CD14-positive monocyte (primary cell): Measurements from ENCODE around the gene FOXO6. TPM values are rescaled to one million over a fixed set of nuclear protein-coding genes. Genes with fewer than 3 reads are reported as not detected.

Source experiments
- DNase-seq, 3 donors: peaks; one replicate each; pipeline ENCODE4 v3.0.0-alpha.2; 2011 to 2022
- H2AFZ ChIP-seq: 2 replicates; pipeline ENCODE4 v1.6.0; 2012; ENCODE audit warnings: mild to moderate bottlenecking, low read depth, low read length, inconsistent platforms; ENCODE audit not compliant: insufficient read depth, poor library complexity, severe bottlenecking
- H3K27ac ChIP-seq, 2 donors: 1 replicate in 1 of 2; 2 replicates in 1 of 2; pipeline ENCODE4 v1.5.1; 2012 to 2013; ENCODE audit warnings: low read length in 2 of 2, control low read depth in 1 of 2, inconsistent platforms in 1 of 2, low read depth in 1 of 2, mild to moderate bottlenecking in 1 of 2
- H3K27me3 ChIP-seq, 2 donors: one replicate each; pipeline versions ENCODE4 v1.6.0 to v1.6.1; 2011 to 2013; ENCODE audit warnings: low read length in 2 of 2; ENCODE audit not compliant: control insufficient read depth in 2 of 2, insufficient read depth in 2 of 2
- H3K36me3 ChIP-seq, 2 donors: replicated peaks in 1 of 2; 1 replicate in 1 of 2; 2 replicates in 1 of 2; pipeline versions ENCODE4 v1.5.1 to v1.6.1; 2012 to 2013; ENCODE audit warnings: low read length in 2 of 2, control low read depth in 1 of 2, inconsistent platforms in 1 of 2, mild to moderate bottlenecking in 1 of 2; ENCODE audit not compliant: insufficient read depth in 2 of 2, control insufficient read depth in 1 of 2
- H3K4me1 ChIP-seq, 2 donors: 1 replicate in 1 of 2; 2 replicates in 1 of 2; pipeline versions ENCODE4 v1.5.1 to v1.6.1; 2012 to 2013; ENCODE audit warnings: low read length in 2 of 2, control low read depth in 1 of 2, inconsistent platforms in 1 of 2, mild to moderate bottlenecking in 1 of 2, moderate library complexity in 1 of 2; ENCODE audit not compliant: insufficient read depth in 2 of 2, control insufficient read depth in 1 of 2
- H3K4me2 ChIP-seq: replicated peaks from 2 replicates; pipeline ENCODE3; 2012; ENCODE audit warnings: low read length, moderate library complexity, mild to moderate bottlenecking; ENCODE audit not compliant: poor library complexity, severe bottlenecking; ENCODE audit errors: extremely low read depth
- H3K4me3 ChIP-seq, 3 experiments: fragments of 200-600 bp in 1 of 3; sonication (generic) in 1 of 3; replicated peaks in 1 of 3; 1 replicate in 2 of 3; 2 replicates in 1 of 3; pipeline ENCODE4 v1.5.1; 2011 to 2013; ENCODE audit warnings: low read length in 3 of 3, mild to moderate bottlenecking in 3 of 3, control low read depth in 2 of 3, low read depth in 2 of 3, inconsistent platforms in 1 of 3, moderate library complexity in 1 of 3
- H3K79me2 ChIP-seq: 2 replicates; pipeline ENCODE4 v1.6.0; 2012; ENCODE audit warnings: mild to moderate bottlenecking, control low read depth, inconsistent platforms, low read length, moderate library complexity; ENCODE audit not compliant: insufficient read depth
- H3K9ac ChIP-seq: 2 replicates; pipeline ENCODE4 v1.6.0; 2017; ENCODE audit warnings: low read length, mild to moderate bottlenecking; ENCODE audit not compliant: insufficient read depth, poor library complexity, severe bottlenecking
- H3K9me3 ChIP-seq, 2 donors: replicated peaks in 1 of 2; 1 replicate in 1 of 2; 2 replicates in 1 of 2; pipeline versions ENCODE4 v1.5.1 to v1.6.1; 2012 to 2013; ENCODE audit warnings: low read length in 2 of 2, control low read depth in 1 of 2; ENCODE audit not compliant: control insufficient read depth in 1 of 2, insufficient read depth in 1 of 2
- H4K20me1 ChIP-seq: 2 replicates; pipeline ENCODE4 v1.6.0; 2012; ENCODE audit warnings: mild to moderate bottlenecking, low read length, control low read depth, moderate library complexity; ENCODE audit not compliant: insufficient read depth
- H3K27ac Mint-ChIP-seq, 7 donors: one replicate each; pipeline ENCODE4 v1.8.0; 2020; ENCODE audit warnings: mild to moderate bottlenecking in 7 of 7, mixed read lengths in 7 of 7, moderate library complexity in 6 of 7, inconsistent platforms in 2 of 7
- H3K27me3 Mint-ChIP-seq, 3 donors: one replicate each; pipeline ENCODE4 v1.8.0; 2021 to 2022; ENCODE audit warnings: low read depth in 3 of 3, mild to moderate bottlenecking in 3 of 3, mixed read lengths in 3 of 3, moderate library complexity in 3 of 3, inconsistent platforms in 1 of 3
- H3K36me3 Mint-ChIP-seq, 2 donors: one replicate each; pipeline ENCODE4 v1.8.0; 2020; ENCODE audit warnings: mixed read lengths in 2 of 2, inconsistent platforms in 1 of 2, mild to moderate bottlenecking in 1 of 2
- H3K4me1 Mint-ChIP-seq: one replicate; pipeline ENCODE4 v1.8.0; 2020; ENCODE audit warnings: mild to moderate bottlenecking, mixed read lengths
- H3K4me3 Mint-ChIP-seq, 2 donors: one replicate each; pipeline ENCODE4 v1.8.0; 2020; ENCODE audit warnings: mild to moderate bottlenecking in 2 of 2, mixed read lengths in 2 of 2, moderate library complexity in 1 of 2
- H3K9me3 Mint-ChIP-seq, 7 donors: one replicate each; pipeline ENCODE4 v1.8.0; 2020 to 2022; ENCODE audit warnings: mixed read lengths in 7 of 7, mild to moderate bottlenecking in 6 of 7, moderate library complexity in 6 of 7, inconsistent platforms in 2 of 7
- CTCF ChIP-seq: fragments of 200-600 bp; IDR thresholded peaks from one replicate; pipeline ENCODE4 v1.8.0; 2022; ENCODE audit warnings: antibody characterized with exemption, mild to moderate bottlenecking
- WGBS: methylation state at CpG from one replicate; pipeline ENCODE4 v1.1.5; 2013; ENCODE audit warnings: missing lambda C conversion rate; ENCODE audit not compliant: insufficient coverage; 5-methylcytosine and 5-hydroxymethylcytosine counted together
- intact Hi-C, 2 donors: fragments of 100-400 bp; cut with micrococcal nuclease; formaldehyde crosslinking; loops; one replicate each; pipeline versions ENCODE4 v1.15.0 to v1.15.1; 2023
- polyA plus RNA-seq, 3 donors: library from polyadenylated mRNA; depleted of rRNA in 1 of 3; unstranded in 2 of 3; stranded (reverse) in 1 of 3; fragments of 300-500 nt in 2 of 3; fragments of >200 nt in 1 of 3; fragmentation: Illumina TruSeq in 2 of 3; gene quantifications; 1 replicate in 2 of 3; 2 replicates in 1 of 3; pipeline ENCODE4 v1.2.3, GENCODE V29; 2012 to 2021

The FOXO6 gene
- polyA plus RNA-seq, 3 donors: 0.05 TPM; not detected in 2

GRCh38 chr1:41427122-41427913, 66.1 kb downstream of the FOXO6 start:
- peaks cover 0 to 2% (median 0%) of the 10 kb centered on the region in 7 donors for H3K9me3 Mint-ChIP-seq
- Histone ChIP-seq H3K4me1 (peaks cover 37 to 46% of the 10 kb centered on the region in 2 donors), H3K4me3 (no peak overlapping the region), H4K20me1 (no peaks in the 10 kb centered on the region), H3K9ac (no peak overlapping the region), H3K27me3 (no peaks in the 10 kb centered on the region), H3K36me3 (no peaks in the 10 kb centered on the region), H3K4me2 (peak overlapping the region; percentile 55), H3K9me3 (no peaks in the 10 kb centered on the region), H2AFZ (peak overlapping the region; percentile 67), H3K79me2 (no peaks in the 10 kb centered on the region), H3K27ac (peak overlapping the region; percentile 74 to 87)
- H3K27ac Mint-ChIP-seq: peak overlapping the region in 6 of 7 donors; percentile 83 to 97 (median 96)
- intact Hi-C loops: no loop called here
- 85% methylated on average over 15 of the region's 20 CpGs for WGBS
- H3K4me1 Mint-ChIP-seq: peaks cover 44% of the 10 kb centered on the region
- peaks cover 0 to 2% (median 0%) of the 10 kb centered on the region in 3 donors for H3K27me3 Mint-ChIP-seq
- no peak for DNase-seq
- peaks cover 0 to 5% of the 10 kb centered on the region in 2 donors for H3K36me3 Mint-ChIP-seq
- no peak for TF ChIP-seq CTCF
- peak overlapping the region in 1 of 2 donors; percentile 68 for H3K4me3 Mint-ChIP-seq

- Histone ChIP-seq H3K4me1 (peaks cover 45 to 54% of the 10 kb centered on the region in 2 donors), H3K4me2 (peak overlapping the region; percentile 55), H3K9ac (peak overlapping the region; percentile 31), H2AFZ (peak overlapping the region; percentile 67), H3K79me2 (no peaks in the 10 kb centered on the region), H4K20me1 (no peaks in the 10 kb centered on the region), H3K4me3 (peak overlapping the region in 1 of 3 experiments; percentile 31), H3K27ac (peak overlapping the region; percentile 74 to 87), H3K36me3 (no peaks in the 10 kb centered on the region), H3K9me3 (no peaks in the 10 kb centered on the region), H3K27me3 (no peaks in the 10 kb centered on the region)
- Mint-ChIP-seq H3K4me1 (peaks cover 52% of the 10 kb centered on the region), H3K27me3 (peaks cover 0 to 2% (median 0%) of the 10 kb centered on the region in 3 donors), H3K4me3 (peak overlapping the region; percentile 3 to 68), H3K9me3 (peaks cover 0 to 2% (median 0%) of the 10 kb centered on the region in 7 donors), H3K36me3 (peaks cover 0 to 5% of the 10 kb centered on the region in 2 donors), H3K27ac (peak overlapping the region; percentile 83 to 97 (median 95))
- intact Hi-C loops: no loop called here
- TF ChIP-seq CTCF: no peak
- WGBS: 34% methylated on average over 7 of the region's 11 CpGs
- DNase-seq: peak; percentile 59 to 75 (median 70)
Measured at GRCh38 chr1:41427916-41428737, 66.9 kb downstream of the FOXO6 start.
